NCI-H526 (cell line): ENCODE measurements around the gene ARFIP2.

Experiments
- DNase-seq, 2 experiments: peaks; one replicate each; lab custom pipeline; 2025; lab: John Stamatoyannopoulos, UW

The ARFIP2 gene

GRCh38 chr11:6443269-6444003 lies 37.7 kb downstream of the ARFIP2 start:
- DNase-seq, result peak; percentile 49 to 81

- DNase-seq, result no peak
Measured at GRCh38 chr11:6442441-6442840, 38.7 kb downstream of the ARFIP2 start.

- no peak for DNase-seq
Measured at GRCh38 chr11:6440906-6441358, 40.2 kb downstream of the ARFIP2 start, which contains the start of gene HPX. Gene HPX, minus strand, starts transcription at chr11:6440987. Its CDS starts 24 bp downstream, at chr11:6440963.

GRCh38 chr11:6438979-6439571 lies 42.1 kb downstream of the ARFIP2 start:
- peak; percentile 33 to 75 for DNase-seq

- DNase-seq, result no peak
Measured at GRCh38 chr11:6437993-6438392, 43.1 kb downstream of the ARFIP2 start.

GRCh38 chr11:6437423-6437822 lies 43.7 kb downstream of the ARFIP2 start:
- DNase-seq, result no peak

GRCh38 chr11:6433998-6434660 lies 47.0 kb downstream of the ARFIP2 start:
- DNase-seq, result no peak

- no peak for DNase-seq
Measured at GRCh38 chr11:6431861-6432260, 49.3 kb downstream of the ARFIP2 start.

GRCh38 chr11:6427516-6427915 lies 53.6 kb downstream of the ARFIP2 start:
- DNase-seq, result no peak
